B cell (primary cell): Measurements from ENCODE around the gene FCER2. TPM values are rescaled to one million over a fixed set of nuclear protein-coding genes. Genes with fewer than 3 reads are reported as not detected.

Experiments used
- ATAC-seq: fragments of 200-7000 bp; cut with Tn5 transposase; one replicate; pipeline ENCODE4 v1.10.0; 2021; ENCODE audit warnings: low read depth, mild to moderate bottlenecking, moderate number of reproducible peaks, moderate library complexity
- CTCF ChIA-PET: fragments of 350-600 bp; sonication (Branson Sonifier 250); formaldehyde crosslinking; loops from one replicate; lab custom pipeline; 2021; ENCODE audit warnings: antibody characterized with exemption, inconsistent platforms; lab: Charles Lee
- POLR2A ChIA-PET: fragments of 350-600 bp; sonication (Branson Sonifier 250); formaldehyde crosslinking; loops from one replicate; lab custom pipeline; 2021; ENCODE audit warnings: antibody characterized with exemption; lab: Charles Lee
- DNase-seq: peaks from one replicate; pipeline ENCODE4 v3.0.0; 2013
- H2AFZ ChIP-seq: 2 replicates; pipeline ENCODE4 v1.6.1; 2012; ENCODE audit warnings: mild to moderate bottlenecking, low read depth, low read length; ENCODE audit not compliant: insufficient read depth, poor library complexity, severe bottlenecking
- H3K27ac ChIP-seq, 2 donors: 1 replicate in 1 of 2; 2 replicates in 1 of 2; pipeline ENCODE4 v1.5.1; 2012 to 2013; ENCODE audit warnings: low read length in 2 of 2, mild to moderate bottlenecking in 2 of 2, moderate library complexity in 1 of 2
- H3K27me3 ChIP-seq, 4 experiments: fragments of 200-600 bp in 1 of 4; sonication (generic) in 1 of 4; replicated peaks in 1 of 4; 1 replicate in 2 of 4; 2 replicates in 2 of 4; pipeline versions ENCODE4 v1.6.1 to v1.7.0; 2013 to 2016; ENCODE audit warnings: low read length in 3 of 4, mild to moderate bottlenecking in 2 of 4, mixed read lengths in 1 of 4, moderate library complexity in 1 of 4; ENCODE audit not compliant: insufficient read depth in 4 of 4, control insufficient read depth in 3 of 4; ENCODE audit errors: control extremely low read depth in 1 of 4
- H3K36me3 ChIP-seq, 2 experiments: replicated peaks in 1 of 2; 1 replicate in 1 of 2; 2 replicates in 1 of 2; pipeline versions ENCODE4 v1.6.1 to v1.7.1; 2013; ENCODE audit warnings: low read length in 1 of 2; ENCODE audit not compliant: insufficient read depth in 2 of 2, control insufficient read depth in 1 of 2; ENCODE audit errors: control extremely low read depth in 1 of 2, extremely low read depth in 1 of 2
- H3K4me1 ChIP-seq, 2 donors: fragments of 200-600 bp in 1 of 2; sonication (generic) in 1 of 2; 1 replicate in 1 of 2; 2 replicates in 1 of 2; pipeline versions ENCODE4 v1.5.1 to v1.6.1; 2013 to 2017; ENCODE audit warnings: low read length in 2 of 2; ENCODE audit not compliant: control insufficient read depth in 2 of 2, insufficient read depth in 2 of 2
- H3K4me2 ChIP-seq: replicated peaks from 2 replicates; pipeline ENCODE3; 2012; ENCODE audit warnings: mild to moderate bottlenecking, low read depth, low read length; ENCODE audit not compliant: poor library complexity, severe bottlenecking
- H3K4me3 ChIP-seq, 5 experiments: fragments of 200-600 bp in 1 of 5; sonication (generic) in 1 of 5; 1 replicate in 3 of 5; 2 replicates in 2 of 5; pipeline versions ENCODE4 v1.5.1 to v1.7.0; 2011 to 2016; ENCODE audit warnings: low read length in 4 of 5, mild to moderate bottlenecking in 4 of 5, low read depth in 2 of 5, control low read depth in 1 of 5, moderate library complexity in 1 of 5; ENCODE audit not compliant: insufficient read depth in 1 of 5; ENCODE audit errors: control extremely low read depth in 1 of 5, extremely low read depth in 1 of 5
- H3K79me2 ChIP-seq: fragments of 200-600 bp; sonication (generic); one replicate; pipeline ENCODE4 v1.6.0; 2016; ENCODE audit warnings: low read length; ENCODE audit not compliant: control insufficient read depth, insufficient read depth
- H3K9ac ChIP-seq: fragments of 200-600 bp; sonication (generic); 2 replicates; pipeline ENCODE4 v1.6.1; 2017; ENCODE audit warnings: mild to moderate bottlenecking, low read length, moderate library complexity
- H3K9me3 ChIP-seq, 3 donors: one replicate each; pipeline versions ENCODE4 v1.6.1 to v1.7.1; 2013; ENCODE audit warnings: low read length in 2 of 3; ENCODE audit not compliant: control insufficient read depth in 2 of 3, insufficient read depth in 1 of 3; ENCODE audit errors: control extremely low read depth in 1 of 3
- H4K20me1 ChIP-seq: 2 replicates; pipeline ENCODE4 v1.6.0; 2012; ENCODE audit warnings: mild to moderate bottlenecking, low read length; ENCODE audit not compliant: insufficient read depth, control insufficient read depth, poor library complexity, severe bottlenecking
- H3K27ac Mint-ChIP-seq: one replicate; pipeline ENCODE4 v1.8.0; 2021; ENCODE audit warnings: mixed read lengths
- H3K27me3 Mint-ChIP-seq: one replicate; pipeline ENCODE4 v1.8.0; 2021; ENCODE audit warnings: mixed read lengths
- H3K4me1 Mint-ChIP-seq: one replicate; pipeline ENCODE4 v1.8.0; 2021; ENCODE audit warnings: mixed read lengths
- H3K4me3 Mint-ChIP-seq: one replicate; pipeline ENCODE4 v1.8.0; 2021; ENCODE audit warnings: mixed read lengths
- H3K9me3 Mint-ChIP-seq: one replicate; pipeline ENCODE4 v1.8.0; 2022; ENCODE audit warnings: mixed read lengths; ENCODE audit not compliant: insufficient read depth
- CTCF ChIP-seq: fragments of 200-600 bp; IDR thresholded peaks from one replicate; pipeline ENCODE4 v1.8.0; 2022; ENCODE audit warnings: antibody characterized with exemption, mild to moderate bottlenecking
- EZH2 ChIP-seq: IDR thresholded peaks from 2 replicates; pipeline ENCODE4 v1.6.1; 2012; ENCODE audit warnings: borderline replicate concordance, low read depth, mild to moderate bottlenecking, moderate library complexity, low read length; ENCODE audit not compliant: insufficient read depth, poor library complexity, severe bottlenecking
- WGBS: methylation state at CpG from one replicate; pipeline ENCODE4 v1.1.5; 2013; ENCODE audit warnings: missing lambda C conversion rate; ENCODE audit not compliant: insufficient coverage; 5-methylcytosine and 5-hydroxymethylcytosine counted together
- intact Hi-C: fragments of 100-400 bp; cut with micrococcal nuclease; formaldehyde crosslinking; loops from one replicate; pipeline ENCODE4 v1.10.0; 2022
- polyA plus RNA-seq: library from polyadenylated mRNA; depleted of rRNA; stranded (reverse); fragments of >200 nt; gene quantifications from 2 replicates; pipeline ENCODE4 v1.2.3, GENCODE V29; 2012
- total RNA-seq, 2 donors: library from RNA; stranded (reverse); fragments of 120-200 nt in 1 of 2; gene quantifications; 1 replicate in 1 of 2; 2 replicates in 1 of 2; pipeline versions ENCODE4 v1.2.3 to v1.2.4, GENCODE V29; 2013 to 2022

Gene FCER2
- total and polyA plus RNA-seq, 2 donors (not counting 1 experiment from before 2014, with no cell fraction given), result 17.1 to 419 TPM

GRCh38 chr19:7647156-7647555, 54.8 kb downstream of the FCER2 start:
- Histone ChIP-seq H3K27ac (no peak overlapping the region), H3K4me1 (peaks cover 0 to 2% of the 10 kb centered on the region in 2 donors), H3K27me3 (no peaks in the 10 kb centered on the region), H3K4me3 (no peak overlapping the region), H4K20me1 (peaks cover 21% of the 10 kb centered on the region), H3K9me3 (peaks cover 0 to 7% (median 0%) of the 10 kb centered on the region in 3 donors), H3K9ac (no peak overlapping the region), H2AFZ (no peak overlapping the region), H3K79me2 (no peaks in the 10 kb centered on the region), H3K36me3 (peaks cover 0 to 33% of the 10 kb centered on the region in 2 experiments), H3K4me2 (no peak overlapping the region)
- Mint-ChIP-seq H3K4me3 (no peak overlapping the region), H3K9me3 (no peaks in the 10 kb centered on the region), H3K4me1 (peaks cover 2% of the 10 kb centered on the region), H3K27ac (no peak overlapping the region), H3K27me3 (no peaks in the 10 kb centered on the region)
- 97% methylated on average over 26 of the region's 26 CpGs for WGBS
- ChIA-PET POLR2A (no interaction called here), CTCF (no interaction called here)
- intact Hi-C loops, result no loop called here
- ATAC-seq (no peak), DNase-seq (no peak)
- TF ChIP-seq EZH2 (no peak), CTCF (no peak)

- CTCF ChIA-PET, result no interaction called here
- intact Hi-C loops, result no loop called here
- WGBS, result 99% methylated on average over 8 of the region's 8 CpGs
- Histone ChIP-seq H3K27ac (no peak overlapping the region), H3K9ac (no peak overlapping the region), H3K27me3 (no peaks in the 10 kb centered on the region), H4K20me1 (peaks cover 29% of the 10 kb centered on the region), H3K36me3 (peaks cover 0 to 35% of the 10 kb centered on the region in 2 experiments), H3K4me3 (no peak overlapping the region), H2AFZ (no peak overlapping the region), H3K4me2 (no peak overlapping the region), H3K79me2 (no peaks in the 10 kb centered on the region), H3K4me1 (no peaks in the 10 kb centered on the region), H3K9me3 (peaks cover 0 to 7% (median 0%) of the 10 kb centered on the region in 3 donors)
- Mint-ChIP-seq H3K27ac (no peak overlapping the region), H3K27me3 (no peaks in the 10 kb centered on the region), H3K9me3 (no peaks in the 10 kb centered on the region), H3K4me3 (no peak overlapping the region), H3K4me1 (no peaks in the 10 kb centered on the region)
- no peak for DNase-seq
- TF ChIP-seq CTCF (no peak), EZH2 (no peak)
- ATAC-seq, result no peak
- POLR2A ChIA-PET, result no interaction called here
These were observed 55.6 kb downstream of the FCER2 start for GRCh38 chr19:7646426-7646700.
